CD4-positive, alpha-beta T cell treated with Interferon gamma for 1 hour (primary cell): ENCODE measurements around the gene INSYN1.
"Not testable (repeated sequence)": the region's sequence is repeated elsewhere in the genome, so short reads cannot be mapped to it uniquely, and the experiment has no call there.

Source experiments
- DNase-seq: peaks from one replicate; pipeline ENCODE4 v3.0.0-alpha.2; 2020

Gene INSYN1

DNA sequence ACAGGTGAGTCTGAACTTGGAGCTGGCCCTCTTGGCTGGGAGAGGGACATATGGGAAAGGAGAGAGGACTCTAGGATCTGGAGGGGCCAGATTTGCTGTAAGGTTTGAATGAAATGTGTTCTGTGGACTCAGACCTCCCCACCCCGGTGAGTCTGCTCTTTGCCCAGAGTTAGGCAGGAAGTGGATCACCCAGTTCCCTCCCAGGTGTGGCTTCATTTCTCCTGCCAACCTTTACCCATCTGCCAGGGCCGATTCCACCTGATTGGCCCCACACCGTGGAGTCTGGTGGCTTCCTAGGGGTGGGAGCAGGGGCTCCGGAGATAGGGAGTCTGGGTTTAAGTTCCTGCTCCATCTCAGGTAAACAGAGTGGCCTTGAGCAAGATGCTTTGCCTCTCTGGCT lies 43.5 kb downstream of the INSYN1 start:
- no peak for DNase-seq

DNA sequence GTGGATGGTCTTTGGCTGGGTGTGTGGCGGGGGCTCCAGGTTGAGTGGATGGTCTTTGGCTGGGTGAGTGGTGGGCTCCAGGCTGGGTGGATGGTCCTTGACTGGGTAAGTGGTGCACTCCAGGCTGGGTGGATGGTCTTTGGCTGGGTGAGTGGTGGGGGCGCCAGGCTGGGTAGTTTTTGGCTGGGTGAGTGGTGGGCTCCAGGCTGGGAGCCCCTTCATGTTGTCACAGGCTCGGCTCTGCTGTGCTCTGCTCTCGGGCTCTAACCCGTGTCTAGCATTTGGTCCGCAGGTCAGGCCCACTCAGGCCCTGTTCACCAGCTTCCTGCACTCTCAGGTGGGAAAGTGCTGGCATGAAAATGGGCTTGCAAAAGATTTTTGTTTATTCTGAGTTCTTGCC lies 43.9 kb downstream of the INSYN1 start:
- DNase-seq = no peak

- no peak for DNase-seq
Measured at GRCh38 chr15:73708691-73709090, 44.5 kb downstream of the INSYN1 start.

DNA sequence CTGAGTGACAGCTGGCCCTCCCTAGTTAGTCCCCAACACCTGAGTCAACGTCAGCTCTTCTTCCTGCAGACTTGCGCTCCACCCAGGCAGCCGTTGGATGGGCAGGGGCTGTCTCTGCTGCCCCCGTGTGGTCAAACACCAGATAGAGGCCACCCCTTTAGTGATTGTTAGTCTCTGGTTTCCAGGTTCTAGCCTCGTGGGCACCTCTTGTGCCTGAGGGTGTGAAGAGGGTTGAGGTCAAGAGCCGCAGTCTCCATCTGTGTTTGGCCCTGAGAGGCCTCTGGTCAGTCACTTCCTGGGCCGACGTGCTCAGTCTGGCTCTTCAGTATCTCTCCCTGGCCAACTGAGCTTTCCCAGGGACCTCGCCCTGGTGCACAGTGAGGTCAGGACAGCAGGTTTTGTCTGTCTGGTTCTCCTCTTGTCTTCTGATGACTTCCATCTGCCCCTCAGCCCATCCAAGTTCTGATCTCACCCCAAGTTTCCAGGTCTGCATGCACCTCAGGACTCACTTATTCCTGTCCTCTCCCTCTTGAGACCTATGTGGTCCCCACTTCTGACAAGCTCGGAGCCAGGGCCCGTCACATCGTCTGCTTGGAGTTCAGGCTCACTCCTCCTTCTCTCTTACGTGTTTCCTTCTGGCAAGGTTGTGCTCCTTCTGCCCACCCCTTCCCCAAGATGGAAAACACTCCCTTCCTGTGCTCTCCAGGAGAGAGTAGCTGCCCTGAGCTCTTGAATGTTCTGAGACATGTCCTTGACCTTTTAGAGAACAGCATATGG lies 48.1 kb downstream of the INSYN1 start:
- DNase-seq = peak; percentile 44

GRCh38 chr15:73704142-73704868 lies 48.8 kb downstream of the INSYN1 start:
- not testable (repeated sequence) for DNase-seq

DNA sequence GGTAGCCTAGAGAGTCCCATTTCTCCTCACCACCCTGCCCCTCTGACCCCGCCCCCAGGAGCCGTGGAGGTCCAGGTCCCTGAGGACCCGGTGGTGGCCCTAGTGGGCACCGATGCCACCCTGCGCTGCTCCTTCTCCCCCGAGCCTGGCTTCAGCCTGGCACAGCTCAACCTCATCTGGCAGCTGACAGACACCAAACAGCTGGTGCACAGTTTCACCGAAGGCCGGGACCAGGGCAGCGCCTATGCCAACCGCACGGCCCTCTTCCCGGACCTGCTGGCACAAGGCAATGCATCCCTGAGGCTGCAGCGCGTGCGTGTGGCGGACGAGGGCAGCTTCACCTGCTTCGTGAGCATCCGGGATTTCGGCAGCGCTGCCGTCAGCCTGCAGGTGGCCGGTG lies 49.5 kb downstream of the INSYN1 start:
- not testable (repeated sequence) for DNase-seq

- not testable (repeated sequence) for DNase-seq
Measured at GRCh38 chr15:73702311-73703239, 50.6 kb downstream of the INSYN1 start.

- peak; percentile 63 for DNase-seq
Measured at GRCh38 chr15:73700041-73700842, 52.9 kb downstream of the INSYN1 start.

DNA sequence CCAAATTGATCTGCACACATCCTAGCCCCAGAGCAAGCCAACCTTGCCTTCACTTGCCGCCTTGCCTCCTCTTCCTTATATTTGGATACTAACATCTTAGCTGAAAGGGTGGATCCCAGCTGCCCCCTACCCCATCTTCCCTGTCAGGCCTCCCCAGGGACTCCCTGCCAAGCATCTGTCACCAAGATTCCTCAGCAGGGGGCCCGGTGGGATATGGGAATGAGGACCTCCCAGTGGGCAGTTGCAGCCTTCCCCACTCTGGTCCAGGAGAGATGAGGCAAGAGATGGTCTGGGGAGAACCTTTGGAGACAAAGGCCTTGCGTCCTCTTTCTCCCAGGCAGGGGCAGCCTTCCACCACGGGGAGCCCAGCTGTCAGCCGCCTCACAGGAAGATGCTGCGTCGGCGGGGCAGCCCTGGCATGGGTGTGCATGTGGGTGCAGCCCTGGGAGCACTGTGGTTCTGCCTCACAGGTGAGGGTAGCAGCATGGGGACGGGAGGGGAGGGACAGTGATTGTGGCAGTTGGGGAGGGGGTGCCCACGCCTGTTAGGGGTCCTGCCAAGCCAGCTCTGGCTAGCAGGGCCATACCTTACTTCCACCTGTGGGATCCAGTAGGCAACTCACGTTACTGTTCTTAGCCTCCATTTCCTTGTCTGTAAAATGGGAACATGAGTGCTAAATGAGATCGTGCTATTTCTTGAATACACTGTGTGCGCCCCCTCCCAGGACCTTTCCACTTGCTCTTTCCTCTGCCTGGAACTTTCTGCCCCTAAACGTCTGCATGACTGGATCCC lies 53.7 kb downstream of the INSYN1 start:
- no peak for DNase-seq

GRCh38 chr15:73697033-73697467 lies 56.1 kb downstream of the INSYN1 start:
- peak; percentile 70 for DNase-seq

- no peak for DNase-seq
Measured at GRCh38 chr15:73696641-73697001, 56.5 kb downstream of the INSYN1 start.

- no peak for DNase-seq
Measured at GRCh38 chr15:73695773-73696640, 57.1 kb downstream of the INSYN1 start.

DNA sequence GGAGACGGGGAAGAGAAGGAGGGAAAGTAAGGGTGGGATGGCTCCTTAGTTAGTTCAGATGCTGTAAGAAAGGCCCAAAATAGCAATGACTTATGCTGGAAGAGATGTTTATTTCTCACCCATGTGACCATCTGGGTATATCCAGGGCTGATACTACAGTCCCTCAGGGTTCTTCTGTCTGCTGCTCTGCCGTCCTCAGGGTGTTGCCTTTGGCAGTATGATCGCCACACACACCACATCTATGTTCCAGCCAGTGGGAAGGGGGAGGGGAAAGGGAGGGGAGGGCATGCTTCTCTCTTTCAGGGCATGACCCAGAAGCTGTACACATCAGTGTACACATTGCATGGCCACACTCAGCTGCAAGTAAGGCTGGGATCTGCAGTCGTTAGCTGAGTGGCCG lies 58.7 kb downstream of the INSYN1 start:
- DNase-seq = no peak

DNA sequence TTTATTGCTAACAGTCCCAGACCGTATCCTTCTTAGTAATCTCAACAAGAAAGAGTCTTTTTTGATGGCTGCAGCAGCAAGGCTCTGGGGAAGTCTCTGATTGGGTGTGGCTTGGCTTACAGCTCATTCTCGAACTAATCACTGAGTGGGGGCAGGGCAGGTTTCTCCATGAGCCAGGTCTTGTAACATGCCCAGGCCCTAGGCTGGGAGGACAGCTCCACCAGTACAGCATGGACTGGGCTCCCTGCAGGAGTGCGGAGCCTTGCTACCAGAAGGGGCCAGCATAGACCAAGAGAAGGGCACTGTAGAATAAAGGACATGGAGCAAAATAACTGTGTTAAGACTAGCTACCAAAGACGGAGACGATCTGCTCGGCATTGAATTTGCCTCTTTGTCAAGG lies 61.8 kb downstream of the INSYN1 start:
- no peak for DNase-seq

GRCh38 chr15:73688455-73688854 lies 64.7 kb downstream of the INSYN1 start:
- no peak for DNase-seq

GRCh38 chr15:73687351-73687750 lies 65.8 kb downstream of the INSYN1 start:
- no peak for DNase-seq

GRCh38 chr15:73686781-73687256 lies 66.3 kb downstream of the INSYN1 start:
- no peak for DNase-seq

- no peak for DNase-seq
Measured at GRCh38 chr15:73685981-73686380, 67.2 kb downstream of the INSYN1 start.
